Measurements from ENCODE around the gene ZBP1. TPM values are rescaled to one million over a fixed set of nuclear protein-coding genes. Genes with fewer than 3 reads are reported as not detected.

The ZBP1 gene
- total and polyA plus RNA-seq, 10 of the 15 experiments (the other 5 are each of a cell fraction or from before 2014, with no cell fraction given), result 0.93 to 10.6 (median 4.8) TPM

DNA sequence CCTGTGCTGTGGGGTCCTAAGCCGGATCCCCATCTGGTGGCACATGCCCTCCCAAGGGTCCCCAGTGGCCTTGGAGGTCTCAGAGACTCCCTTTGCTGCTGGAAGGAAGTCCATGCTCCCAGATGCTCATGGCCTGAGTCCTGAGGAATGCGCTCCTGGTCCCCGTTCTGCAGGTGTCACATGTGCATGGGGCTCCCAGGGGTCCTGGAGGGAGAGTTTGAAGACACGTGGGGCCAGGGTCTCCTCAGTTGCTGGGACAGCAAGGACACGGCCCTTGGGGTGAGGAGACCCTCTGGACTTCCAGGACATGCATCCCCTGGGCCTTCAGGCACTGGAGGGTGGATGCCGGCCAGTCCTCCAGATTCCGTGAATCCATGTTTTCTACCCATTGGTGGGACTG lies 11.7 kb downstream of the ZBP1 start:
- Histone ChIP-seq H3K4me1 (ENCODE audit: control insufficient read depth, insufficient read depth, low read length) (peaks cover 8% of the 10 kb centered on the region), H2AFZ (ENCODE audit: control insufficient read depth, low read depth, low read length) (no peak overlapping the region), H3K27ac (ENCODE audit: control insufficient read depth, insufficient read depth) (no peak overlapping the region), H3K9ac (ENCODE audit: control insufficient read depth, insufficient read depth, low read length) (no peak overlapping the region), H4K20me1 (ENCODE audit: control insufficient read depth, insufficient read depth) (no peaks in the 10 kb centered on the region), H3K27me3 (replicated peaks in 1 of 2; ENCODE audit: control insufficient read depth in 2 of 2, insufficient read depth in 2 of 2, low read length in 1 of 2) (no peaks in the 10 kb centered on the region), H3K4me3 (no peak overlapping the region), H3K9me3 (replicated peaks; ENCODE audit: control insufficient read depth, insufficient read depth, low read length) (no peaks in the 10 kb centered on the region), H3K79me2 (ENCODE audit: control insufficient read depth, insufficient read depth, low read length) (no peaks in the 10 kb centered on the region), H3K36me3 (ENCODE audit: control insufficient read depth in 2 of 2, insufficient read depth in 2 of 2, low read length in 1 of 2) (no peaks in the 10 kb centered on the region; a peak in 1 of 4 replicates), H3K4me2 (ENCODE audit: control insufficient read depth, insufficient read depth) (no peak overlapping the region)
- in situ Hi-C loops (cut with MboI) (no loop called here), intact Hi-C loops (cut with micrococcal nuclease; ENCODE audit: unreplicated experiment) (no loop called here)
- WGBS (ENCODE audit: insufficient coverage, insufficient replicate concordance, low lambda C conversion rate, missing lambda C conversion rate), result 74% methylated on average over 7 of the region's 7 CpGs
- DNase-seq (ENCODE audit: low read depth, low spot score) (no peak), FAIRE-seq (no peak), ATAC-seq (no peak)
- no TSS peak for BruUV-seq (replicated peaks)
- RAD21 ChIA-PET (ENCODE audit: unreplicated experiment), result no interaction called here
- CTCF ChIA-PET, result no interaction called here
- SMC1A ChIA-PET (ENCODE audit: uncharacterized antibody, unreplicated experiment), result no interaction called here
- POLR2A ChIA-PET, result no interaction called here
- TF ChIP-seq, protein P1, sequence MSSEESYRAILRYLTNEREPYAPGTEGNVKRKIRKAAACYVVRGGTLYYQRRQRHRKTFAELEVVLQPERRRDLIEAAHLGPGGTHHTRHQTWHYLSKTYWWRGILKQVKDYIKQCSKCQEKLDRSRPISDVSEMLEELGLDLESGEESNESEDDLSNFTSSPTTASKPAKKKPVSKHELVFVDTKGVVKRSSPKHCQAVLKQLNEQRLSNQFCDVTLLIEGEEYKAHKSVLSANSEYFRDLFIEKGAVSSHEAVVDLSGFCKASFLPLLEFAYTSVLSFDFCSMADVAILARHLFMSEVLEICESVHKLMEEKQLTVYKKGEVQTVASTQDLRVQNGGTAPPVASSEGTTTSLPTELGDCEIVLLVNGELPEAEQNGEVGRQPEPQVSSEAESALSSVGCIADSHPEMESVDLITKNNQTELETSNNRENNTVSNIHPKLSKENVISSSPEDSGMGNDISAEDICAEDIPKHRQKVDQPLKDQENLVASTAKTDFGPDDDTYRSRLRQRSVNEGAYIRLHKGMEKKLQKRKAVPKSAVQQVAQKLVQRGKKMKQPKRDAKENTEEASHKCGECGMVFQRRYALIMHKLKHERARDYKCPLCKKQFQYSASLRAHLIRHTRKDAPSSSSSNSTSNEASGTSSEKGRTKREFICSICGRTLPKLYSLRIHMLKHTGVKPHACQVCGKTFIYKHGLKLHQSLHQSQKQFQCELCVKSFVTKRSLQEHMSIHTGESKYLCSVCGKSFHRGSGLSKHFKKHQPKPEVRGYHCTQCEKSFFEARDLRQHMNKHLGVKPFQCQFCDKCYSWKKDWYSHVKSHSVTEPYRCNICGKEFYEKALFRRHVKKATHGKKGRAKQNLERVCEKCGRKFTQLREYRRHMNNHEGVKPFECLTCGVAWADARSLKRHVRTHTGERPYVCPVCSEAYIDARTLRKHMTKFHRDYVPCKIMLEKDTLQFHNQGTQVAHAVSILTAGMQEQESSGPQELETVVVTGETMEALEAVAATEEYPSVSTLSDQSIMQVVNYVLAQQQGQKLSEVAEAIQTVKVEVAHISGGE (CRISPR knock-in tag; IDR thresholded peaks at IDR 0.05), result no peak
- TF ChIP-seq, protein P2, sequence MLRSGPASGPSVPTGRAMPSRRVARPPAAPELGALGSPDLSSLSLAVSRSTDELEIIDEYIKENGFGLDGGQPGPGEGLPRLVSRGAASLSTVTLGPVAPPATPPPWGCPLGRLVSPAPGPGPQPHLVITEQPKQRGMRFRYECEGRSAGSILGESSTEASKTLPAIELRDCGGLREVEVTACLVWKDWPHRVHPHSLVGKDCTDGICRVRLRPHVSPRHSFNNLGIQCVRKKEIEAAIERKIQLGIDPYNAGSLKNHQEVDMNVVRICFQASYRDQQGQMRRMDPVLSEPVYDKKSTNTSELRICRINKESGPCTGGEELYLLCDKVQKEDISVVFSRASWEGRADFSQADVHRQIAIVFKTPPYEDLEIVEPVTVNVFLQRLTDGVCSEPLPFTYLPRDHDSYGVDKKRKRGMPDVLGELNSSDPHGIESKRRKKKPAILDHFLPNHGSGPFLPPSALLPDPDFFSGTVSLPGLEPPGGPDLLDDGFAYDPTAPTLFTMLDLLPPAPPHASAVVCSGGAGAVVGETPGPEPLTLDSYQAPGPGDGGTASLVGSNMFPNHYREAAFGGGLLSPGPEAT (IDR thresholded peaks at IDR 0.05; ENCODE audit: low read depth), result no peak
- no peak for TF ChIP-seq ZNF217 (IDR thresholded peaks at IDR 0.05)
- TF ChIP-seq IRF4 (IDR thresholded peaks at IDR 0.05; ENCODE audit: low read depth, low read length), result no peak
- TF ChIP-seq SREBF2 (IDR thresholded peaks at IDR 0.05; ENCODE audit: low read length), result no peak
- TF ChIP-seq POLR2AphosphoS2 (IDR thresholded peaks at IDR 0.05; ENCODE audit: low read depth, low read length), result no peak
- TF ChIP-seq IKZF1 (conservative IDR thresholded peaks at IDR 0.05), result no peak
- TF ChIP-seq ZZZ3 (IDR thresholded peaks at IDR 0.05; ENCODE audit: control insufficient read depth, insufficient read length, low read depth), result no peak
- TF ChIP-seq, protein P3, sequence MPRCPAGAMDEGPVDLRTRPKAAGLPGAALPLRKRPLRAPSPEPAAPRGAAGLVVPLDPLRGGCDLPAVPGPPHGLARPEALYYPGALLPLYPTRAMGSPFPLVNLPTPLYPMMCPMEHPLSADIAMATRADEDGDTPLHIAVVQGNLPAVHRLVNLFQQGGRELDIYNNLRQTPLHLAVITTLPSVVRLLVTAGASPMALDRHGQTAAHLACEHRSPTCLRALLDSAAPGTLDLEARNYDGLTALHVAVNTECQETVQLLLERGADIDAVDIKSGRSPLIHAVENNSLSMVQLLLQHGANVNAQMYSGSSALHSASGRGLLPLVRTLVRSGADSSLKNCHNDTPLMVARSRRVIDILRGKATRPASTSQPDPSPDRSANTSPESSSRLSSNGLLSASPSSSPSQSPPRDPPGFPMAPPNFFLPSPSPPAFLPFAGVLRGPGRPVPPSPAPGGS (IDR thresholded peaks at IDR 0.05; ENCODE audit: borderline replicate concordance, insufficient read depth, low read depth, low read length, poor library complexity, severe bottlenecking), result no peak
- TF ChIP-seq STAT1 (conservative IDR thresholded peaks at IDR 0.05), result no peak
- TF ChIP-seq, protein P4, sequence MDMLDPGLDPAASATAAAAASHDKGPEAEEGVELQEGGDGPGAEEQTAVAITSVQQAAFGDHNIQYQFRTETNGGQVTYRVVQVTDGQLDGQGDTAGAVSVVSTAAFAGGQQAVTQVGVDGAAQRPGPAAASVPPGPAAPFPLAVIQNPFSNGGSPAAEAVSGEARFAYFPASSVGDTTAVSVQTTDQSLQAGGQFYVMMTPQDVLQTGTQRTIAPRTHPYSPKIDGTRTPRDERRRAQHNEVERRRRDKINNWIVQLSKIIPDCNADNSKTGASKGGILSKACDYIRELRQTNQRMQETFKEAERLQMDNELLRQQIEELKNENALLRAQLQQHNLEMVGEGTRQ (IDR thresholded peaks at IDR 0.05; ENCODE audit: borderline replicate concordance, low read depth, low read length), result no peak
- no peak for TF ChIP-seq ZNF24 (IDR thresholded peaks at IDR 0.05)
- TF ChIP-seq SIX5 (IDR thresholded peaks at IDR 0.05; ENCODE audit: low read depth, low read length, severe bottlenecking), result no peak
- no peak for TF ChIP-seq CHD1 (IDR thresholded peaks at IDR 0.05; ENCODE audit: low read depth, low read length)
- TF ChIP-seq, protein P5, sequence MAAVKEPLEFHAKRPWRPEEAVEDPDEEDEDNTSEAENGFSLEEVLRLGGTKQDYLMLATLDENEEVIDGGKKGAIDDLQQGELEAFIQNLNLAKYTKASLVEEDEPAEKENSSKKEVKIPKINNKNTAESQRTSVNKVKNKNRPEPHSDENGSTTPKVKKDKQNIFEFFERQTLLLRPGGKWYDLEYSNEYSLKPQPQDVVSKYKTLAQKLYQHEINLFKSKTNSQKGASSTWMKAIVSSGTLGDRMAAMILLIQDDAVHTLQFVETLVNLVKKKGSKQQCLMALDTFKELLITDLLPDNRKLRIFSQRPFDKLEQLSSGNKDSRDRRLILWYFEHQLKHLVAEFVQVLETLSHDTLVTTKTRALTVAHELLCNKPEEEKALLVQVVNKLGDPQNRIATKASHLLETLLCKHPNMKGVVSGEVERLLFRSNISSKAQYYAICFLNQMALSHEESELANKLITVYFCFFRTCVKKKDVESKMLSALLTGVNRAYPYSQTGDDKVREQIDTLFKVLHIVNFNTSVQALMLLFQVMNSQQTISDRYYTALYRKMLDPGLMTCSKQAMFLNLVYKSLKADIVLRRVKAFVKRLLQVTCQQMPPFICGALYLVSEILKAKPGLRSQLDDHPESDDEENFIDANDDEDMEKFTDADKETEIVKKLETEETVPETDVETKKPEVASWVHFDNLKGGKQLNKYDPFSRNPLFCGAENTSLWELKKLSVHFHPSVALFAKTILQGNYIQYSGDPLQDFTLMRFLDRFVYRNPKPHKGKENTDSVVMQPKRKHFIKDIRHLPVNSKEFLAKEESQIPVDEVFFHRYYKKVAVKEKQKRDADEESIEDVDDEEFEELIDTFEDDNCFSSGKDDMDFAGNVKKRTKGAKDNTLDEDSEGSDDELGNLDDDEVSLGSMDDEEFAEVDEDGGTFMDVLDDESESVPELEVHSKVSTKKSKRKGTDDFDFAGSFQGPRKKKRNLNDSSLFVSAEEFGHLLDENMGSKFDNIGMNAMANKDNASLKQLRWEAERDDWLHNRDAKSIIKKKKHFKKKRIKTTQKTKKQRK (IDR thresholded peaks at IDR 0.05; ENCODE audit: low read depth, low read length), result no peak
